PC-9 (cell line): ENCODE results near the gene UTP25.

ENCODE experiments used
- EZH2 ChIP-seq: fragments of 200-600 bp; sonication (generic); IDR thresholded peaks from 2 replicates; pipeline ENCODE4 v1.8.0; 2017; ENCODE audit warnings: antibody characterized with exemption, low read depth
- TF ChIP-seq, protein P1 (sequence below): fragments of 200-600 bp; sonication (generic); conservative IDR thresholded peaks from 2 replicates; pipeline ENCODE4 v1.6.1; 2017; ENCODE audit warnings: mixed run types, antibody characterized with exemption, mild to moderate bottlenecking, moderate library complexity

DNA sequence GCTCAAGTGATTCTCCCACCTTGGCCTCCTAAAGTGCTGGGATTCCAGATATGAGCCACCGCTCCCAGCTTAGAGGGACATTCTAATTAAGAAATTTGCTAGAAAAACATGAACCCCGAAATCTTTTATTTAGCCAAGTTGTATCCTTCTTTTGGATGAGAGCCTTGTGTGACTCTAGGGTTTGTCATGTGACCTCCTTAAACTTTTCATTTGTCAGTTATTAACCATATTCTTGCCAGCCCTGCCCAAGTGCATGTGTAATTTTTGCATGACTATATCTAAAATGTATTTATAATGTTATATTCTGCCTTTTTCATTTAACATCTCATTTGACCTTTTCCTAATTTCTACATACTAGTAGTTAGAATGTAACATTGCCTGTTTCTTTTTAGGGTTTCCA, 1.9 kb downstream of the UTP25 start:
- TF ChIP-seq EZH2: no peak
- TF ChIP-seq, protein P1, sequence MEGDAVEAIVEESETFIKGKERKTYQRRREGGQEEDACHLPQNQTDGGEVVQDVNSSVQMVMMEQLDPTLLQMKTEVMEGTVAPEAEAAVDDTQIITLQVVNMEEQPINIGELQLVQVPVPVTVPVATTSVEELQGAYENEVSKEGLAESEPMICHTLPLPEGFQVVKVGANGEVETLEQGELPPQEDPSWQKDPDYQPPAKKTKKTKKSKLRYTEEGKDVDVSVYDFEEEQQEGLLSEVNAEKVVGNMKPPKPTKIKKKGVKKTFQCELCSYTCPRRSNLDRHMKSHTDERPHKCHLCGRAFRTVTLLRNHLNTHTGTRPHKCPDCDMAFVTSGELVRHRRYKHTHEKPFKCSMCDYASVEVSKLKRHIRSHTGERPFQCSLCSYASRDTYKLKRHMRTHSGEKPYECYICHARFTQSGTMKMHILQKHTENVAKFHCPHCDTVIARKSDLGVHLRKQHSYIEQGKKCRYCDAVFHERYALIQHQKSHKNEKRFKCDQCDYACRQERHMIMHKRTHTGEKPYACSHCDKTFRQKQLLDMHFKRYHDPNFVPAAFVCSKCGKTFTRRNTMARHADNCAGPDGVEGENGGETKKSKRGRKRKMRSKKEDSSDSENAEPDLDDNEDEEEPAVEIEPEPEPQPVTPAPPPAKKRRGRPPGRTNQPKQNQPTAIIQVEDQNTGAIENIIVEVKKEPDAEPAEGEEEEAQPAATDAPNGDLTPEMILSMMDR: no peak
